HEK293 (cell line): ENCODE measurements around the gene C1orf141.

ENCODE experiments used
- CTCF ChIA-PET: fragments of 350-600 bp; formaldehyde crosslinking; extraction: SDS; loops from one replicate; lab custom pipeline; 2021; ENCODE audit warnings: antibody characterized with exemption; lab: Yijun Ruan, JAX
- POLR2A ChIA-PET: fragments of 300-600 bp; formaldehyde crosslinking; extraction: SDS; loops from one replicate; lab custom pipeline; 2020; ENCODE audit warnings: antibody characterized with exemption, inconsistent platforms; lab: Yijun Ruan, JAX
- H3K27ac ChIP-seq: fragments of 200-500 bp; sonication (Bioruptor generic); 2 replicates; pipeline ENCODE4 v1.5.1; 2014; ENCODE audit warnings: low read depth, low read length, control low read depth, inconsistent platforms; ENCODE audit errors: extremely low read depth
- H3K36me3 ChIP-seq, 2 experiments: fragments of 200-500 bp in 1 of 2; sonication (Bioruptor generic) in 1 of 2; 1 replicate in 1 of 2; 2 replicates in 1 of 2; pipeline ENCODE4 v1.5.1; 2014 to 2017; ENCODE audit warnings: inconsistent platforms in 2 of 2, low read length in 2 of 2; ENCODE audit not compliant: control insufficient read depth in 2 of 2, insufficient read depth in 1 of 2
- H3K4me1 ChIP-seq: fragments of 200-500 bp; sonication (Bioruptor generic); 2 replicates; pipeline ENCODE4 v1.5.1; 2014; ENCODE audit warnings: mild to moderate bottlenecking, low read length, inconsistent platforms; ENCODE audit not compliant: control insufficient read depth, insufficient read depth
- H3K4me3 ChIP-seq: 2 replicates; pipeline ENCODE4 v1.5.1; 2011; ENCODE audit warnings: low read depth, mild to moderate bottlenecking, control low read depth, low read length, moderate library complexity
- H3K9me3 ChIP-seq: fragments of 200-500 bp; sonication (Bioruptor generic); 2 replicates; pipeline ENCODE4 v1.5.1; 2014; ENCODE audit warnings: low read depth, low read length, inconsistent platforms; ENCODE audit not compliant: control insufficient read depth, insufficient read depth
- KLF9 ChIP-seq: fragments of 450-650 bp; formaldehyde crosslinking; IDR thresholded peaks from 2 replicates; pipeline ENCODE4 v1.5.1; 2016; ENCODE audit warnings: missing biosample characterization, missing genetic modification characterization, low read depth
- SCRT2 ChIP-seq: fragments of 450-650 bp; formaldehyde crosslinking; IDR thresholded peaks from 2 replicates; pipeline ENCODE4 v1.5.1; 2016; ENCODE audit warnings: missing biosample characterization, missing genetic modification characterization
- ZNF148 ChIP-seq: fragments of 450-650 bp; formaldehyde crosslinking; IDR thresholded peaks from 2 replicates; pipeline ENCODE4 v1.5.0; 2017; ENCODE audit warnings: missing biosample characterization, missing genetic modification characterization, borderline replicate concordance
- ZNF214 ChIP-seq: fragments of 450-650 bp; formaldehyde crosslinking; IDR thresholded peaks from 2 replicates; pipeline ENCODE4 v1.5.1; 2017; ENCODE audit warnings: missing biosample characterization, mild to moderate bottlenecking, missing genetic modification characterization, borderline replicate concordance
- ZNF26 ChIP-seq: fragments of 450-650 bp; formaldehyde crosslinking; IDR thresholded peaks from 2 replicates; pipeline ENCODE4 v1.5.1; 2016; ENCODE audit warnings: missing biosample characterization, missing genetic modification characterization
- ZNF280D ChIP-seq: fragments of 450-650 bp; formaldehyde crosslinking; IDR thresholded peaks from 2 replicates; pipeline ENCODE4 v1.5.1; 2016; ENCODE audit warnings: missing biosample characterization, missing genetic modification characterization
- ZNF311 ChIP-seq: fragments of 450-650 bp; formaldehyde crosslinking; IDR thresholded peaks from 2 replicates; pipeline ENCODE4 v1.5.1; 2017; ENCODE audit warnings: missing biosample characterization, missing genetic modification characterization, borderline replicate concordance
- ZNF561 ChIP-seq: fragments of 450-650 bp; IDR thresholded peaks from 2 replicates; pipeline ENCODE4 v1.5.1; 2018; ENCODE audit warnings: missing biosample characterization, missing genetic modification characterization, borderline replicate concordance
- ZNF621 ChIP-seq: fragments of 450-650 bp; formaldehyde crosslinking; IDR thresholded peaks from 2 replicates; pipeline ENCODE4 v1.5.1; 2017; ENCODE audit warnings: missing biosample characterization, missing genetic modification characterization
- ZNF701 ChIP-seq: fragments of 450-650 bp; formaldehyde crosslinking; IDR thresholded peaks from 2 replicates; pipeline ENCODE4 v1.5.1; 2016; ENCODE audit warnings: missing biosample characterization, missing genetic modification characterization
- TF ChIP-seq, protein P1 (sequence below): fragments of 450-650 bp; formaldehyde crosslinking; IDR thresholded peaks from 2 replicates; pipeline ENCODE4 v1.5.1; 2016; ENCODE audit warnings: missing biosample characterization, missing genetic modification characterization, borderline replicate concordance
- TF ChIP-seq, protein P2 (sequence below): fragments of 450-650 bp; formaldehyde crosslinking; IDR thresholded peaks from 2 replicates; pipeline ENCODE4 v1.5.1; 2016; ENCODE audit warnings: missing biosample characterization, missing genetic modification characterization
- TF ChIP-seq, protein P3 (sequence below): fragments of 450-650 bp; formaldehyde crosslinking; IDR thresholded peaks from 2 replicates; pipeline ENCODE4; 2016; ENCODE audit warnings: missing biosample characterization, missing genetic modification characterization

C1orf141 gene

DNA sequence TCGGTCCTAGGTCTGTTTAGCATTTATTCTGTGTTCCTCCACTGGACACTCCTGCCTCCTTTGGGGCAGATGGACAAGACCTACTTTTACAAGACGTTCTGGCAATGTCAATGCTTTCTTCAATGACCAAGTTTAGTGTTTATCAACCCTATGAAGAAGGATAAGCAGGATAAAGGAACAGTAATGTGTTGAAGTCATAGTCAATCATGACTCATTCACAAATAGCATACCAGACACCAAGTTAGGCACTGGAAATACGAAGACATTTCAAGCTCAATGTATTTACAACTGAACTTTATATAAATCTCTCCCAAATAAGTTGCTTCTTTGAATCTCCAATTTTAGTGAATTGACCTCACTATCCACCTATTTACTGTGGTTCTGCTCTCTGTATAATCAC, 76.0 kb downstream of the C1orf141 start:
- Histone ChIP-seq H3K4me1 (no peaks in the 10 kb centered on the region), H3K36me3 (no peaks in the 10 kb centered on the region), H3K9me3 (no peaks in the 10 kb centered on the region), H3K27ac (no peak overlapping the region), H3K4me3 (no peak overlapping the region)
- ChIA-PET CTCF (interaction anchor here (0.9 kb wide), 1 partner anchor 90 kb away, joined by 3 read pairs; no protein-coding TSS in a partner anchor), POLR2A (no interaction called here)
- TF ChIP-seq, protein P1, sequence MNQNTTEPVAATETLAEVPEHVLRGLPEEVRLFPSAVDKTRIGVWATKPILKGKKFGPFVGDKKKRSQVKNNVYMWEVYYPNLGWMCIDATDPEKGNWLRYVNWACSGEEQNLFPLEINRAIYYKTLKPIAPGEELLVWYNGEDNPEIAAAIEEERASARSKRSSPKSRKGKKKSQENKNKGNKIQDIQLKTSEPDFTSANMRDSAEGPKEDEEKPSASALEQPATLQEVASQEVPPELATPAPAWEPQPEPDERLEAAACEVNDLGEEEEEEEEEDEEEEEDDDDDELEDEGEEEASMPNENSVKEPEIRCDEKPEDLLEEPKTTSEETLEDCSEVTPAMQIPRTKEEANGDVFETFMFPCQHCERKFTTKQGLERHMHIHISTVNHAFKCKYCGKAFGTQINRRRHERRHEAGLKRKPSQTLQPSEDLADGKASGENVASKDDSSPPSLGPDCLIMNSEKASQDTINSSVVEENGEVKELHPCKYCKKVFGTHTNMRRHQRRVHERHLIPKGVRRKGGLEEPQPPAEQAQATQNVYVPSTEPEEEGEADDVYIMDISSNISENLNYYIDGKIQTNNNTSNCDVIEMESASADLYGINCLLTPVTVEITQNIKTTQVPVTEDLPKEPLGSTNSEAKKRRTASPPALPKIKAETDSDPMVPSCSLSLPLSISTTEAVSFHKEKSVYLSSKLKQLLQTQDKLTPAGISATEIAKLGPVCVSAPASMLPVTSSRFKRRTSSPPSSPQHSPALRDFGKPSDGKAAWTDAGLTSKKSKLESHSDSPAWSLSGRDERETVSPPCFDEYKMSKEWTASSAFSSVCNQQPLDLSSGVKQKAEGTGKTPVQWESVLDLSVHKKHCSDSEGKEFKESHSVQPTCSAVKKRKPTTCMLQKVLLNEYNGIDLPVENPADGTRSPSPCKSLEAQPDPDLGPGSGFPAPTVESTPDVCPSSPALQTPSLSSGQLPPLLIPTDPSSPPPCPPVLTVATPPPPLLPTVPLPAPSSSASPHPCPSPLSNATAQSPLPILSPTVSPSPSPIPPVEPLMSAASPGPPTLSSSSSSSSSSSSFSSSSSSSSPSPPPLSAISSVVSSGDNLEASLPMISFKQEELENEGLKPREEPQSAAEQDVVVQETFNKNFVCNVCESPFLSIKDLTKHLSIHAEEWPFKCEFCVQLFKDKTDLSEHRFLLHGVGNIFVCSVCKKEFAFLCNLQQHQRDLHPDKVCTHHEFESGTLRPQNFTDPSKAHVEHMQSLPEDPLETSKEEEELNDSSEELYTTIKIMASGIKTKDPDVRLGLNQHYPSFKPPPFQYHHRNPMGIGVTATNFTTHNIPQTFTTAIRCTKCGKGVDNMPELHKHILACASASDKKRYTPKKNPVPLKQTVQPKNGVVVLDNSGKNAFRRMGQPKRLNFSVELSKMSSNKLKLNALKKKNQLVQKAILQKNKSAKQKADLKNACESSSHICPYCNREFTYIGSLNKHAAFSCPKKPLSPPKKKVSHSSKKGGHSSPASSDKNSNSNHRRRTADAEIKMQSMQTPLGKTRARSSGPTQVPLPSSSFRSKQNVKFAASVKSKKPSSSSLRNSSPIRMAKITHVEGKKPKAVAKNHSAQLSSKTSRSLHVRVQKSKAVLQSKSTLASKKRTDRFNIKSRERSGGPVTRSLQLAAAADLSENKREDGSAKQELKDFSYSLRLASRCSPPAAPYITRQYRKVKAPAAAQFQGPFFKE (tag by site-specific recombination) = no peak
- no peak for TF ChIP-seq ZNF214
- TF ChIP-seq ZNF621 = no peak
- no peak for TF ChIP-seq ZNF561 (tag by site-specific recombination)
- TF ChIP-seq ZNF701 = no peak
- TF ChIP-seq SCRT2 = no peak
- TF ChIP-seq, protein P2, sequence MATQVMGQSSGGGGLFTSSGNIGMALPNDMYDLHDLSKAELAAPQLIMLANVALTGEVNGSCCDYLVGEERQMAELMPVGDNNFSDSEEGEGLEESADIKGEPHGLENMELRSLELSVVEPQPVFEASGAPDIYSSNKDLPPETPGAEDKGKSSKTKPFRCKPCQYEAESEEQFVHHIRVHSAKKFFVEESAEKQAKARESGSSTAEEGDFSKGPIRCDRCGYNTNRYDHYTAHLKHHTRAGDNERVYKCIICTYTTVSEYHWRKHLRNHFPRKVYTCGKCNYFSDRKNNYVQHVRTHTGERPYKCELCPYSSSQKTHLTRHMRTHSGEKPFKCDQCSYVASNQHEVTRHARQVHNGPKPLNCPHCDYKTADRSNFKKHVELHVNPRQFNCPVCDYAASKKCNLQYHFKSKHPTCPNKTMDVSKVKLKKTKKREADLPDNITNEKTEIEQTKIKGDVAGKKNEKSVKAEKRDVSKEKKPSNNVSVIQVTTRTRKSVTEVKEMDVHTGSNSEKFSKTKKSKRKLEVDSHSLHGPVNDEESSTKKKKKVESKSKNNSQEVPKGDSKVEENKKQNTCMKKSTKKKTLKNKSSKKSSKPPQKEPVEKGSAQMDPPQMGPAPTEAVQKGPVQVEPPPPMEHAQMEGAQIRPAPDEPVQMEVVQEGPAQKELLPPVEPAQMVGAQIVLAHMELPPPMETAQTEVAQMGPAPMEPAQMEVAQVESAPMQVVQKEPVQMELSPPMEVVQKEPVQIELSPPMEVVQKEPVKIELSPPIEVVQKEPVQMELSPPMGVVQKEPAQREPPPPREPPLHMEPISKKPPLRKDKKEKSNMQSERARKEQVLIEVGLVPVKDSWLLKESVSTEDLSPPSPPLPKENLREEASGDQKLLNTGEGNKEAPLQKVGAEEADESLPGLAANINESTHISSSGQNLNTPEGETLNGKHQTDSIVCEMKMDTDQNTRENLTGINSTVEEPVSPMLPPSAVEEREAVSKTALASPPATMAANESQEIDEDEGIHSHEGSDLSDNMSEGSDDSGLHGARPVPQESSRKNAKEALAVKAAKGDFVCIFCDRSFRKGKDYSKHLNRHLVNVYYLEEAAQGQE = no peak
- TF ChIP-seq KLF9 = no peak
- no peak for TF ChIP-seq ZNF280D (tag by site-specific recombination)
- TF ChIP-seq ZNF148 (tag by site-specific recombination) = no peak
- no peak for TF ChIP-seq ZNF26 (tag by site-specific recombination)
- no peak for TF ChIP-seq ZNF311 (tag by site-specific recombination)
- TF ChIP-seq, protein P3, sequence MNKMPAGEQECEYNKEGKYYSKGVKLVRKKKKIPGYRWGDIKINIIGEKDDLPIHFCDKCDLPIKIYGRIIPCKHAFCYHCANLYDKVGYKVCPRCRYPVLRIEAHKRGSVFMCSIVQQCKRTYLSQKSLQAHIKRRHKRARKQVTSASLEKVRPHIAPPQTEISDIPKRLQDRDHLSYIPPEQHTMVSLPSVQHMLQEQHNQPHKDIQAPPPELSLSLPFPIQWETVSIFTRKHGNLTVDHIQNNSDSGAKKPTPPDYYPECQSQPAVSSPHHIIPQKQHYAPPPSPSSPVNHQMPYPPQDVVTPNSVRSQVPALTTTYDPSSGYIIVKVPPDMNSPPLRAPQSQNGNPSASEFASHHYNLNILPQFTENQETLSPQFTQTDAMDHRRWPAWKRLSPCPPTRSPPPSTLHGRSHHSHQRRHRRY (tag by site-specific recombination) = no peak
